Ovary (tissue), 3 donors: ENCODE data around the gene DEGS2.

Experiments used
- CTCF ChIP-seq, 3 donors: fragments of 450-650 bp in 2 of 3; fragments of 200-600 bp in 1 of 3; IDR thresholded peaks; one replicate each; pipeline versions ENCODE4 v1.5.1 to v1.8.0; 2016 to 2022; ENCODE audit warnings: antibody characterized with exemption in 3 of 3, mild to moderate bottlenecking in 1 of 3
- EP300 ChIP-seq: sonication (generic); formaldehyde crosslinking; IDR thresholded peaks from one replicate; pipeline ENCODE4 v1.6.1; 2017; ENCODE audit warnings: antibody characterized with exemption
- donor health status: DM: no; HTN: no; CAD: no.

- TF ChIP-seq CTCF (IDR thresholded peaks at IDR 0.05), result no peak
- TF ChIP-seq EP300, result no peak
Observed at GRCh38 chr14:100149851-100150611, 9.4 kb downstream of the DEGS2 start.
